GM23338 (cell line): ENCODE measurements around the gene FRMD3.

Experiments used
- EZH2 ChIP-seq: fragments of 200-600 bp; sonication (generic); IDR thresholded peaks from one replicate; pipeline ENCODE4 v1.8.0; 2017; ENCODE audit warnings: antibody characterized with exemption, mild to moderate bottlenecking, low read depth; ENCODE audit not compliant: unreplicated experiment
- EZH2phosphoT487 ChIP-seq: fragments of 200-600 bp; sonication (generic); IDR thresholded peaks from one replicate; pipeline ENCODE4 v1.8.1; 2018; ENCODE audit warnings: antibody characterized with exemption; ENCODE audit not compliant: unreplicated experiment
- POLR2AphosphoS5 ChIP-seq: IDR thresholded peaks from 2 replicates; pipeline ENCODE4 v1.6.1; 2016; ENCODE audit warnings: antibody characterized with exemption, low read depth
- TF ChIP-seq, protein P1 (sequence below), 2 experiments: fragments of 200-600 bp in 1 of 2; sonication (generic) in 1 of 2; conservative IDR thresholded peaks; 2 replicates each; pipeline versions ENCODE4 v1.5.1 to v1.6.1; 2016 to 2017; ENCODE audit warnings: antibody characterized with exemption in 2 of 2, low read depth in 2 of 2, mild to moderate bottlenecking in 2 of 2, moderate library complexity in 1 of 2
- TF ChIP-seq, protein P2 (sequence below): IDR thresholded peaks from one replicate; pipeline ENCODE4 v1.6.1; 2018; ENCODE audit warnings: antibody characterized with exemption; ENCODE audit not compliant: unreplicated experiment

DNA sequence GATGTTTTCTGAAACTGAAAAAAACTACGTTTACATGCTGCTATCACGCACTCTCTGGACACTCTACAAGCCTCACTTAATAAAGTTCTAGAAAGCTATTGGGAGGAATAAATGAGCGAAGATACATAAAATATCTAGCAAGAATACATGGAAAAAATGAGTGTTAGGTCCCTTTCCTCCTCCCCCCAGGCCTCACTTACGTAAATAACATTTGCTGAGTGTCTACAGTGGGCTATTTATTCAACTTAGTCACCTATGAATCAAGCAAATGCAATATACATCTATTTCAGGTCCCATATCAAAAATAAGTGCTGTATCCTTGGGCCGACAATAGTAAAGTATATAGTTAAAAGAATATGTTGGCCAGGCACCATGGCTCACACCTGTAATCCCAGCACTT lies 62.5 kb downstream of the FRMD3 start:
- TF ChIP-seq, protein P1, sequence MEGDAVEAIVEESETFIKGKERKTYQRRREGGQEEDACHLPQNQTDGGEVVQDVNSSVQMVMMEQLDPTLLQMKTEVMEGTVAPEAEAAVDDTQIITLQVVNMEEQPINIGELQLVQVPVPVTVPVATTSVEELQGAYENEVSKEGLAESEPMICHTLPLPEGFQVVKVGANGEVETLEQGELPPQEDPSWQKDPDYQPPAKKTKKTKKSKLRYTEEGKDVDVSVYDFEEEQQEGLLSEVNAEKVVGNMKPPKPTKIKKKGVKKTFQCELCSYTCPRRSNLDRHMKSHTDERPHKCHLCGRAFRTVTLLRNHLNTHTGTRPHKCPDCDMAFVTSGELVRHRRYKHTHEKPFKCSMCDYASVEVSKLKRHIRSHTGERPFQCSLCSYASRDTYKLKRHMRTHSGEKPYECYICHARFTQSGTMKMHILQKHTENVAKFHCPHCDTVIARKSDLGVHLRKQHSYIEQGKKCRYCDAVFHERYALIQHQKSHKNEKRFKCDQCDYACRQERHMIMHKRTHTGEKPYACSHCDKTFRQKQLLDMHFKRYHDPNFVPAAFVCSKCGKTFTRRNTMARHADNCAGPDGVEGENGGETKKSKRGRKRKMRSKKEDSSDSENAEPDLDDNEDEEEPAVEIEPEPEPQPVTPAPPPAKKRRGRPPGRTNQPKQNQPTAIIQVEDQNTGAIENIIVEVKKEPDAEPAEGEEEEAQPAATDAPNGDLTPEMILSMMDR (conservative IDR thresholded peaks at IDR 0.05; ENCODE audit: low read depth in 2 of 2): no peak
- TF ChIP-seq, protein P2, sequence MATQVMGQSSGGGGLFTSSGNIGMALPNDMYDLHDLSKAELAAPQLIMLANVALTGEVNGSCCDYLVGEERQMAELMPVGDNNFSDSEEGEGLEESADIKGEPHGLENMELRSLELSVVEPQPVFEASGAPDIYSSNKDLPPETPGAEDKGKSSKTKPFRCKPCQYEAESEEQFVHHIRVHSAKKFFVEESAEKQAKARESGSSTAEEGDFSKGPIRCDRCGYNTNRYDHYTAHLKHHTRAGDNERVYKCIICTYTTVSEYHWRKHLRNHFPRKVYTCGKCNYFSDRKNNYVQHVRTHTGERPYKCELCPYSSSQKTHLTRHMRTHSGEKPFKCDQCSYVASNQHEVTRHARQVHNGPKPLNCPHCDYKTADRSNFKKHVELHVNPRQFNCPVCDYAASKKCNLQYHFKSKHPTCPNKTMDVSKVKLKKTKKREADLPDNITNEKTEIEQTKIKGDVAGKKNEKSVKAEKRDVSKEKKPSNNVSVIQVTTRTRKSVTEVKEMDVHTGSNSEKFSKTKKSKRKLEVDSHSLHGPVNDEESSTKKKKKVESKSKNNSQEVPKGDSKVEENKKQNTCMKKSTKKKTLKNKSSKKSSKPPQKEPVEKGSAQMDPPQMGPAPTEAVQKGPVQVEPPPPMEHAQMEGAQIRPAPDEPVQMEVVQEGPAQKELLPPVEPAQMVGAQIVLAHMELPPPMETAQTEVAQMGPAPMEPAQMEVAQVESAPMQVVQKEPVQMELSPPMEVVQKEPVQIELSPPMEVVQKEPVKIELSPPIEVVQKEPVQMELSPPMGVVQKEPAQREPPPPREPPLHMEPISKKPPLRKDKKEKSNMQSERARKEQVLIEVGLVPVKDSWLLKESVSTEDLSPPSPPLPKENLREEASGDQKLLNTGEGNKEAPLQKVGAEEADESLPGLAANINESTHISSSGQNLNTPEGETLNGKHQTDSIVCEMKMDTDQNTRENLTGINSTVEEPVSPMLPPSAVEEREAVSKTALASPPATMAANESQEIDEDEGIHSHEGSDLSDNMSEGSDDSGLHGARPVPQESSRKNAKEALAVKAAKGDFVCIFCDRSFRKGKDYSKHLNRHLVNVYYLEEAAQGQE: no peak
- TF ChIP-seq EZH2 (no peak), POLR2AphosphoS5 (no peak), EZH2phosphoT487 (no peak)
